ENCODE data around the gene PDE4D.

DNA sequence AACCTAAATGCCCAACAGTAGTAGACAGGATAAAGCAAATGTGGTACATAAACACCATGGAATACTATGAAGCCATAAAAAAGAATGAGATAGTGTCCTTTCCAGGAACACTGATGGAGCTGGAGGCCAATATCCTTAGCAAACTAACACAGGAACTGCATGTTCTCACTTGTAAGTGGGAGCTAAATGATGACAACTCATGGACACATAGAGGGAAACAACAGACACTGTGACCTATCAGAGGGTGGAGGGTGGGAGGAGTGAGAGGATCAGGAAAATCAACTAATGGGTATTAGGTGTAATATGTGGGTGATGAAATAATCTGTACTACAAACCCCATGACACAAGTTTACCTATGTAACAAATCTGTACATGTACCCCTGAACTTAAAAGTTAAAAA lies 805.0 kb downstream of the PDE4D start:
- TF ChIP-seq CTCF (conservative IDR thresholded peaks at IDR 0.05; ENCODE audit: low read depth, low read length) (no peak), EZH2 (IDR thresholded peaks at IDR 0.05; ENCODE audit: borderline replicate concordance, low read depth, low read length, poor library complexity, severe bottlenecking) (no peak)
